ENCODE results near the gene LIM2.

DNA sequence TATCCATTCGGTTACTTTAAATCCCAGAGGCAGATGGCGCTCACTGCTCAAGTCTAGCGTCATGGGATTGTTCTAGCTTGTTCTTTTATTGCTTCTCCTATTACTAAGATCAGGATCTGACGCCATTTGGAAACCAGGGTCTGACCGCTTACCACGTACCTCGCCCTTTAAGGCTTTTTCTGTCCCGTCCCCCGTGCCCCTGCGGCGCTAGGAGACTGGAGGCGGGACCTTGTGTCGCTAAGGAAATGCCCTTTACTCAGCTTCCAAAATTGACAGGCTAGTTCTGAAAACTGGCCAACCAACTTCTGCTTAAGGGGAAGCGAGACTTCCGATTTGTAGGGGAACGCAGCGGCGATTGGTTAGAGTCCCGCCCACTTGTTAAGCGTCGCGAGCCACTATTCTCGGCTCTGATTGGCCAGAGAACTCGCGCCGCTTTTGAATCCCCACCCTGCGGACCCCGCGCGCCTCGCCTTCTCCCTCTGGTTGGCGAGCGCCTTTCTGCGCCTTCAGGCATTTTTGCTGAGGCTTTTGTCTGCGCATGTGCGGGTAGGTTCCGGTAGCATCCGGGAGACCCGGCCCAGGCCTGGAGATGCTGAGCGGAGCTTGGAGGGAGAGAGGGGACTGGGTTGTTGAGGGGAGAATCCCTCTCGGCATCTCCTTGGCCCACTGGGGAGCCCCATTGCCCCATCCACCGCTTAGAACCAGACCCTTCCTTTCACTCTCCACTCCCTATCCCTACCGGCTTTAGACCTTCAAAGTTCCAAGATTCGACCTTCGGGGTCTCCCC, 6.5 kb upstream of the LIM2 start:
- TF ChIP-seq, protein P1, sequence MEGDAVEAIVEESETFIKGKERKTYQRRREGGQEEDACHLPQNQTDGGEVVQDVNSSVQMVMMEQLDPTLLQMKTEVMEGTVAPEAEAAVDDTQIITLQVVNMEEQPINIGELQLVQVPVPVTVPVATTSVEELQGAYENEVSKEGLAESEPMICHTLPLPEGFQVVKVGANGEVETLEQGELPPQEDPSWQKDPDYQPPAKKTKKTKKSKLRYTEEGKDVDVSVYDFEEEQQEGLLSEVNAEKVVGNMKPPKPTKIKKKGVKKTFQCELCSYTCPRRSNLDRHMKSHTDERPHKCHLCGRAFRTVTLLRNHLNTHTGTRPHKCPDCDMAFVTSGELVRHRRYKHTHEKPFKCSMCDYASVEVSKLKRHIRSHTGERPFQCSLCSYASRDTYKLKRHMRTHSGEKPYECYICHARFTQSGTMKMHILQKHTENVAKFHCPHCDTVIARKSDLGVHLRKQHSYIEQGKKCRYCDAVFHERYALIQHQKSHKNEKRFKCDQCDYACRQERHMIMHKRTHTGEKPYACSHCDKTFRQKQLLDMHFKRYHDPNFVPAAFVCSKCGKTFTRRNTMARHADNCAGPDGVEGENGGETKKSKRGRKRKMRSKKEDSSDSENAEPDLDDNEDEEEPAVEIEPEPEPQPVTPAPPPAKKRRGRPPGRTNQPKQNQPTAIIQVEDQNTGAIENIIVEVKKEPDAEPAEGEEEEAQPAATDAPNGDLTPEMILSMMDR (IDR thresholded peaks at IDR 0.05): no peak
- peak; percentile 64 to 90 for TF ChIP-seq POLR2AphosphoS5 (IDR thresholded peaks at IDR 0.05; ENCODE audit: insufficient read depth in 1 of 2, low read depth in 1 of 2)

Measured in vagina (tissue), 2 donors.